Panc1 (cell line): ENCODE data around the gene CTNND2. TPM values are rescaled to one million over a fixed set of nuclear protein-coding genes. Genes with fewer than 3 reads are reported as not detected.

Experiments
- ATAC-seq: fragments of 200-7000 bp; cut with Tn5 transposase; 2 replicates; pipeline ENCODE4 v1.9.1; 2020; ENCODE audit warnings: mild to moderate bottlenecking, moderate library complexity
- BruUV-seq: library from RNA; stranded (reverse); fragments of 400-500 nt; replicated peaks from 2 replicates; lab custom pipeline; 2021; lab: Mats Ljungman, UMichigan
- CTCF ChIA-PET: fragments of 300-600 bp; sonication (Branson Sonifier 250); formaldehyde crosslinking; loops from one replicate; lab custom pipeline; 2022; ENCODE audit warnings: antibody characterized with exemption; lab: Charles Lee
- POLR2A ChIA-PET: fragments of 300-600 bp; sonication (Branson Sonifier 250); formaldehyde crosslinking; loops from one replicate; lab custom pipeline; 2022; ENCODE audit warnings: antibody characterized with exemption; lab: Charles Lee
- DNase-seq: peaks from one replicate; pipeline ENCODE4 v3.0.0-alpha.2; 2010; ENCODE audit warnings: low read depth, low spot score
- H3K27ac ChIP-seq: 2 replicates; pipeline ENCODE4 v1.5.1; 2011; ENCODE audit warnings: mild to moderate bottlenecking, low read length, inconsistent platforms
- H3K27me3 ChIP-seq: fragments of 200-500 bp; sonication (Bioruptor generic); 2 replicates; pipeline ENCODE4 v1.6.0; 2014; ENCODE audit warnings: low read length, inconsistent platforms; ENCODE audit not compliant: control insufficient read depth, insufficient read depth
- H3K36me3 ChIP-seq: fragments of 200-500 bp; sonication (Bioruptor generic); 2 replicates; pipeline ENCODE4 v1.5.1; 2014; ENCODE audit warnings: inconsistent platforms, mild to moderate bottlenecking, low read length, moderate library complexity; ENCODE audit not compliant: control insufficient read depth, insufficient read depth
- H3K4me1 ChIP-seq: 2 replicates; pipeline ENCODE4 v1.5.1; 2011; ENCODE audit warnings: inconsistent platforms, mild to moderate bottlenecking, low read length, moderate library complexity; ENCODE audit not compliant: control insufficient read depth, insufficient read depth
- H3K4me3 ChIP-seq, 2 experiments: 2 replicates each; pipeline ENCODE4 v1.5.1; 2011 to 2012; ENCODE audit warnings: low read depth in 2 of 2, low read length in 2 of 2, mild to moderate bottlenecking in 2 of 2, inconsistent platforms in 1 of 2, moderate library complexity in 1 of 2
- H3K9me3 ChIP-seq: fragments of 200-500 bp; sonication (Bioruptor generic); 2 replicates; pipeline ENCODE4 v1.5.1; 2014; ENCODE audit warnings: low read depth, mild to moderate bottlenecking, inconsistent platforms, low read length, moderate library complexity; ENCODE audit not compliant: control insufficient read depth, insufficient read depth
- CTCF ChIP-seq: fragments of 450-650 bp; IDR thresholded peaks from 2 replicates; pipeline ENCODE4 v1.5.1; 2017; ENCODE audit warnings: mild to moderate bottlenecking
- POLR2AphosphoS5 ChIP-seq: IDR thresholded peaks from 2 replicates; pipeline ENCODE4 v1.6.1; 2012; ENCODE audit warnings: mild to moderate bottlenecking, low read depth, low read length, moderate library complexity
- REST ChIP-seq, 2 experiments: IDR thresholded peaks; 2 replicates each; pipeline ENCODE4 v1.6.1; 2011 to 2012; ENCODE audit warnings: low read depth in 2 of 2, control low read depth in 1 of 2, low read length in 1 of 2, mild to moderate bottlenecking in 1 of 2, moderate library complexity in 1 of 2; ENCODE audit not compliant: insufficient read depth in 1 of 2
- SIN3A ChIP-seq: IDR thresholded peaks from 2 replicates; pipeline ENCODE4 v1.6.1; 2012; ENCODE audit warnings: low read depth, mild to moderate bottlenecking, low read length, moderate library complexity, borderline replicate concordance; ENCODE audit not compliant: insufficient read depth
- TCF7L2 ChIP-seq: IDR thresholded peaks from 2 replicates; pipeline ENCODE4 v1.6.1; 2011; ENCODE audit warnings: mild to moderate bottlenecking, low read depth, low read length, inconsistent platforms
- in situ Hi-C: cut with HindIII; loops from 2 replicates; pipeline ENCODE4 v1.10.0; 2016; ENCODE audit warnings: low sequenced_read_pairs, low pct_unique_long_range_greater_than_20kb
- intact Hi-C: fragments of 100-400 bp; cut with micrococcal nuclease; formaldehyde crosslinking; loops from one replicate; pipeline ENCODE4 v1.10.0; 2022; ENCODE audit not compliant: unreplicated experiment
- total RNA-seq: library from RNA; stranded (reverse); gene quantifications from one replicate; pipeline ENCODE4 v1.2.1, GENCODE V29; 2021; ENCODE audit not compliant: unreplicated experiment

Gene CTNND2
- total RNA-seq, 1 experiment from 2014 or later: 1.0 TPM

GRCh38 chr5:11922394-11922793 is 18.1 kb upstream of the CTNND2 start:
- H3K36me3 ChIP-seq: no peaks in the 10 kb centered on the region
- no TSS peak for BruUV-seq
- H3K9me3 ChIP-seq: no peaks in the 10 kb centered on the region
- no peak for DNase-seq
- CTCF ChIA-PET: no interaction called here
- POLR2A ChIA-PET: no interaction called here
- no peak overlapping the region for H3K27ac ChIP-seq
- no peaks in the 10 kb centered on the region for H3K4me1 ChIP-seq
- no peak for ATAC-seq
- in situ Hi-C loops: no loop called here
- intact Hi-C loops: no loop called here
- TF ChIP-seq TCF7L2 (no peak), SIN3A (no peak), POLR2AphosphoS5 (no peak), REST (IDR thresholded peaks at IDR 0.05; ENCODE audit: insufficient read depth in 1 of 2, low read depth in 2 of 2, low read length in 1 of 2) (no peak), CTCF (no peak)
- no peaks in the 10 kb centered on the region for H3K27me3 ChIP-seq
- H3K4me3 ChIP-seq: no peak overlapping the region

- BruUV-seq: no TSS peak
- Histone ChIP-seq H3K4me1 (no peaks in the 10 kb centered on the region), H3K36me3 (no peaks in the 10 kb centered on the region), H3K27me3 (no peaks in the 10 kb centered on the region), H3K9me3 (no peaks in the 10 kb centered on the region), H3K4me3 (no peak overlapping the region), H3K27ac (no peak overlapping the region)
- ATAC-seq (no peak), DNase-seq (no peak)
- ChIA-PET CTCF (no interaction called here), POLR2A (no interaction called here)
- intact Hi-C loops (no loop called here), in situ Hi-C loops (no loop called here)
- no peak for TF ChIP-seq TCF7L2
- no peak for TF ChIP-seq CTCF
- no peak for TF ChIP-seq SIN3A
- no peak for TF ChIP-seq POLR2AphosphoS5
- no peak for TF ChIP-seq REST (IDR thresholded peaks at IDR 0.05; ENCODE audit: insufficient read depth in 1 of 2, low read depth in 2 of 2, low read length in 1 of 2)
These were observed 14.3 kb upstream of the CTNND2 start for GRCh38 chr5:11918463-11919045.
